Stomach (tissue), 9 donors: ENCODE measurements around the gene PARPBP. TPM values are rescaled to one million over a fixed set of nuclear protein-coding genes. Genes with fewer than 3 reads are reported as not detected.

Experiments
- DNase-seq, 2 donors: peaks; one replicate each; pipeline versions ENCODE4 v3.0.0 to v3.0.0-alpha.2; 2013 to 2019
- H3K27ac ChIP-seq, 5 donors: fragments of 200-600 bp in 4 of 5; sonication (generic) in 4 of 5; one replicate each; pipeline ENCODE4 v1.5.1; 2013 to 2019; ENCODE audit warnings: mild to moderate bottlenecking in 1 of 5, moderate library complexity in 1 of 5
- H3K27me3 ChIP-seq, 3 donors: fragments of 200-600 bp; sonication (generic); one replicate each; pipeline ENCODE4 v1.5.1; 2017 to 2019; ENCODE audit warnings: mixed run types in 1 of 3
- H3K36me3 ChIP-seq, 4 donors: fragments of 200-600 bp; sonication (generic); 1 replicate in 3 of 4; 2 replicates in 1 of 4; pipeline ENCODE4 v1.5.1; 2016 to 2019
- H3K4me1 ChIP-seq, 4 donors: fragments of 200-600 bp; sonication (generic); one replicate each; pipeline ENCODE4 v1.5.1; 2016 to 2019
- H3K4me3 ChIP-seq, 4 donors: fragments of 200-600 bp; sonication (generic) in 3 of 4; one replicate each; pipeline ENCODE4 v1.5.1; 2016 to 2019; ENCODE audit warnings: mild to moderate bottlenecking in 1 of 4
- H3K9me3 ChIP-seq, 4 donors: fragments of 200-600 bp; sonication (generic); one replicate each; pipeline ENCODE4 v1.5.1; 2016 to 2019
- EP300 ChIP-seq: sonication (generic); formaldehyde crosslinking; IDR thresholded peaks from one replicate; pipeline ENCODE4 v1.6.1; 2017; ENCODE audit warnings: antibody characterized with exemption
- POLR2A ChIP-seq, 4 donors: fragments of 450-650 bp; IDR thresholded peaks; one replicate each; pipeline ENCODE4 v1.6.1; 2016; ENCODE audit warnings: antibody characterized with exemption in 4 of 4, control low read depth in 2 of 4, mild to moderate bottlenecking in 1 of 4, moderate library complexity in 1 of 4
- POLR2AphosphoS5 ChIP-seq, 3 donors: sonication (generic); formaldehyde crosslinking; IDR thresholded peaks; one replicate each; pipeline ENCODE4 v1.6.1; 2016; ENCODE audit warnings: antibody characterized with exemption in 3 of 3
- WGBS, 5 donors: extraction: QIAGEN DNeasy Blood & Tissue Kit in 3 of 5; methylation state at CpG; one replicate each; pipeline versions ENCODE4 v1.1.5 to v1.1.7; 2013 to 2018; 5-methylcytosine and 5-hydroxymethylcytosine counted together
- intact Hi-C: fragments of 100-400 bp; cut with DNase I; formaldehyde crosslinking; loops from one replicate; pipeline ENCODE4 v1.15.1; 2023; ENCODE audit warnings: low total_unique reads
- polyA plus RNA-seq, 3 donors: library from polyadenylated mRNA; stranded (reverse); fragments of 200-250 nt; gene quantifications; one replicate each; pipeline ENCODE4 v1.2.3, GENCODE V29; 2013
- total RNA-seq, 5 donors: library from RNA; depleted of rRNA; stranded (reverse); fragments of >200 nt; gene quantifications; one replicate each; pipeline versions ENCODE4 v1.1.0 to v1.2.3, GENCODE V29; 2014 to 2016
- TF ChIP-seq, protein P1 (sequence below), 7 experiments: fragments of 450-650 bp in 4 of 7; fragments of 200-600 bp in 3 of 7; sonication (generic) in 3 of 7; IDR thresholded peaks; one replicate each; pipeline ENCODE4 v1.5.1; 2016 to 2019; ENCODE audit warnings: antibody characterized with exemption in 7 of 7, control low read depth in 2 of 7, mild to moderate bottlenecking in 1 of 7
- donor health status: healthy with polysubstance abuse.
- donor health status: Bipolar disorder and iron deficiency.
- donor health status: healthy.

Gene PARPBP
- total and polyA plus RNA-seq, 8 donors = 1.4 to 10.5 (median 2.5) TPM; not detected in 1

DNA sequence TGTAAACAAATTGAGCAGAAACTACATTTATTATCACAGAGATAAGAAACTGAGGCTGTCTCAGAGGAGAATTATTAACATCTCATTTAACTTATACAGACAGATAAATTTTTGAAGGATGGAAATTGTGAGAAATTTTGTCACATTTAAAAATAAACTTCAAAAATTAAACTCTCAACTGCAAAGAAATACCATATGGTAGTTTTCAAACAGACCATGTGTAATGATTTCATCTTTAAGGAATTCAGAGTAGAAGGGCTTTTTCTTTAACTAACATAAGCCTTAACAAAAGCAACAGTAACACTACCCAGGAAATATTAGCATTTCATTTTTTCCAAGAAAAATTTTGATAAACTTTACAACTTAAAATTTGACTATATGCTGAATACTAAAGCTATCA is 26.7 kb upstream of the PARPBP start:
- Histone ChIP-seq H3K27ac (peak overlapping the region in 1 of 5 donors; percentile 6), H3K27me3 (no peaks in the 10 kb centered on the region), H3K4me1 (no peaks in the 10 kb centered on the region), H3K9me3 (peaks cover 0 to 4% (median 0%) of the 10 kb centered on the region in 4 donors), H3K4me3 (no peak overlapping the region), H3K36me3 (peaks cover 9 to 29% (median 24%) of the 10 kb centered on the region in 4 donors)
- TF ChIP-seq, protein P1, sequence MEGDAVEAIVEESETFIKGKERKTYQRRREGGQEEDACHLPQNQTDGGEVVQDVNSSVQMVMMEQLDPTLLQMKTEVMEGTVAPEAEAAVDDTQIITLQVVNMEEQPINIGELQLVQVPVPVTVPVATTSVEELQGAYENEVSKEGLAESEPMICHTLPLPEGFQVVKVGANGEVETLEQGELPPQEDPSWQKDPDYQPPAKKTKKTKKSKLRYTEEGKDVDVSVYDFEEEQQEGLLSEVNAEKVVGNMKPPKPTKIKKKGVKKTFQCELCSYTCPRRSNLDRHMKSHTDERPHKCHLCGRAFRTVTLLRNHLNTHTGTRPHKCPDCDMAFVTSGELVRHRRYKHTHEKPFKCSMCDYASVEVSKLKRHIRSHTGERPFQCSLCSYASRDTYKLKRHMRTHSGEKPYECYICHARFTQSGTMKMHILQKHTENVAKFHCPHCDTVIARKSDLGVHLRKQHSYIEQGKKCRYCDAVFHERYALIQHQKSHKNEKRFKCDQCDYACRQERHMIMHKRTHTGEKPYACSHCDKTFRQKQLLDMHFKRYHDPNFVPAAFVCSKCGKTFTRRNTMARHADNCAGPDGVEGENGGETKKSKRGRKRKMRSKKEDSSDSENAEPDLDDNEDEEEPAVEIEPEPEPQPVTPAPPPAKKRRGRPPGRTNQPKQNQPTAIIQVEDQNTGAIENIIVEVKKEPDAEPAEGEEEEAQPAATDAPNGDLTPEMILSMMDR (IDR thresholded peaks at IDR 0.05) = no peak
- TF ChIP-seq EP300 (no peak), POLR2A (IDR thresholded peaks at IDR 0.05) (no peak)
- intact Hi-C loops = no loop called here
- peak in 1 of 2 donors; percentile 17 for DNase-seq

DNA sequence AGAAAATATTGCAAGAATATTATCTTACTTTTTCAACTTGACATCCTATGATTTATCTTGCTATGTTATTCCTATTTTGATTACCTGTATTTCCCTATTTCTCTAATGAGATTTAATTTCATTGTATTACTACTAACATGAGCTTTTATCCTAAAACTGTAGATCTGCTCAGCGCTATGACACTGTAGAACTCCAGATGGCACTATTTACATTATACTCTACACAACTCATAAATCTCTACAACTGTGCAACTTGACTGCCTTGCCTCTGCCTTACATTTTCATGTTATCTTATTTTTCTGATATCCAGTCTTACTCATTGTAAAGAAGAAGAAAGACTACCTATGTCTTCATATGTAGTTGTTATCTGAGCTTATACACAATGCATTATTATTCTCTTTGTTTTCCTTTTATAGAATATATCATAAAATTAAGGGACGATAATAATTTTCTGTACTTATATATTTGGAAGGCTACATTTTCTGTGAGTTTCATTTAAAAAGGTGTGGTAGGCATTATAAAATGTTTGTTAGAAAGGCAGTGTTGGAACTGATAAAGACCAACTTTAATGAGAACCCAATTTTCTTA is 24.2 kb upstream of the PARPBP start:
- WGBS, 5 donors = 54 to 67% (median 56%) methylated on average over 2 of the region's 2 CpGs
- intact Hi-C loops = no loop called here

DNA sequence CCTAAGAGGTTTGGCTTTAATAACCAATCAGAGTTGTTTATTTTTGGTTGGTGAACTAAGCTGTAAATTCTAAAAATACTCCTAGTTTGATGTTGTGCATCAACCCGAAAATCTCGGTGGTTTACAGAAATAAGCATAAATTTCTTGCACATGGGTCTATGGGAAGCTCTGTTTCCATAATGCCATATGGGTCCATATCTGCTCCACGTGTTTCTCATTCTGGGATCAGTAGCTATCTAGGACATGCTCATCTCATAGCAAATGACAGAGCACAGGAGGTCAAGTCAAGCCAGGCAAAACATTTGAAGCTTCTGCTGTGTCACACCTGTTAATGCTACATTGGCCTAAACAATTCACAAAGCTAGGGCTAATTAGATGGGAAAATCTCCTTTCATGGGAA is 23.1 kb upstream of the PARPBP start:
- no peak overlapping the region for H3K27ac ChIP-seq
- no peaks in the 10 kb centered on the region for H3K4me1 ChIP-seq
- TF ChIP-seq, protein P1 (IDR thresholded peaks at IDR 0.05) = no peak
- TF ChIP-seq EP300 (no peak), POLR2AphosphoS5 (IDR thresholded peaks at IDR 0.05) (no peak), POLR2A (IDR thresholded peaks at IDR 0.05) (no peak)
- H3K27me3 ChIP-seq = no peaks in the 10 kb centered on the region
- intact Hi-C loops = no loop called here
- WGBS, 5 donors = 80 to 85% (median 85%) methylated on average over 3 of the region's 3 CpGs
- peaks cover 10 to 40% (median 40%) of the 10 kb centered on the region in 4 donors for H3K36me3 ChIP-seq
- no peaks in the 10 kb centered on the region for H3K9me3 ChIP-seq
- DNase-seq = no peak
- no peak overlapping the region for H3K4me3 ChIP-seq

More for the DNA sequence above, 24.2 kb upstream of the PARPBP start:
- no peak for TF ChIP-seq EP300
- TF ChIP-seq, protein P1 (IDR thresholded peaks at IDR 0.05) = peak in 2 of 7 experiments; percentile 8 to 14
- Histone ChIP-seq H3K4me1 (no peaks in the 10 kb centered on the region), H3K27ac (no peak overlapping the region), H3K36me3 (peaks cover 10 to 38% (median 37%) of the 10 kb centered on the region in 4 donors), H3K4me3 (no peak overlapping the region), H3K9me3 (no peaks in the 10 kb centered on the region), H3K27me3 (no peaks in the 10 kb centered on the region)
- peak in 1 of 2 donors; percentile 62 for DNase-seq

DNA sequence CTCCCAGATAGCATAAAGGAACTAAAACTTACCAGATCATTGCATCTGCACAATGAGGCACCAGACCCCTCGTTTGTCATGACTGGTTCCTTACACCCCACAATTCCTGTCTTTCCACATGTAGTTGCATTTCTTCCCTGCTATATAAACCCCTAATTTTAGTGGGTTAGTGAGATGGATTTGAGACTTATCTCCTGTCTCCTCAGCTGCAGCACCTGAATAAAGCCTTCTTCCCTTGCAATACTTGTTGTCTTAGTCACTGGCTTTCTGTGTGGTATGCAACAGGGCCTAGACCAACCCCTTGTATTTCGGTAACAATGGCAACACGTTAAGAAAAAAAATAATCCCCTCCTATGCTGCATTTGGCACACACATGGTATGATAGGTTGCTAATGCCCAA is 13.1 kb upstream of the PARPBP start:
- intact Hi-C loops = no loop called here
- peaks cover 0 to 8% (median 0%) of the 10 kb centered on the region in 4 donors for H3K9me3 ChIP-seq
- no peak overlapping the region for H3K27ac ChIP-seq
- H3K27me3 ChIP-seq = no peaks in the 10 kb centered on the region
- DNase-seq = no peak
- peaks cover 6 to 83% (median 76%) of the 10 kb centered on the region in 4 donors for H3K36me3 ChIP-seq
- 94 to 99% (median 97%) methylated on average over 3 of the region's 3 CpGs for whole genome bisulfite sequencing, 5 donors
- TF ChIP-seq POLR2A (IDR thresholded peaks at IDR 0.05) (no peak), EP300 (no peak), POLR2AphosphoS5 (IDR thresholded peaks at IDR 0.05) (no peak)
- TF ChIP-seq, protein P1 (IDR thresholded peaks at IDR 0.05) = no peak
- no peak overlapping the region for H3K4me3 ChIP-seq
- no peaks in the 10 kb centered on the region for H3K4me1 ChIP-seq
